PC-9 (cell line): ENCODE measurements around the gene DNAJC15.

Experiments used
- EZH2 ChIP-seq: fragments of 200-600 bp; sonication (generic); IDR thresholded peaks from 2 replicates; pipeline ENCODE4 v1.8.0; 2017; ENCODE audit warnings: antibody characterized with exemption, low read depth
- TF ChIP-seq, protein P1 (sequence below): fragments of 200-600 bp; sonication (generic); conservative IDR thresholded peaks from 2 replicates; pipeline ENCODE4 v1.6.1; 2017; ENCODE audit warnings: mixed run types, antibody characterized with exemption, mild to moderate bottlenecking, moderate library complexity

- TF ChIP-seq, protein P1, sequence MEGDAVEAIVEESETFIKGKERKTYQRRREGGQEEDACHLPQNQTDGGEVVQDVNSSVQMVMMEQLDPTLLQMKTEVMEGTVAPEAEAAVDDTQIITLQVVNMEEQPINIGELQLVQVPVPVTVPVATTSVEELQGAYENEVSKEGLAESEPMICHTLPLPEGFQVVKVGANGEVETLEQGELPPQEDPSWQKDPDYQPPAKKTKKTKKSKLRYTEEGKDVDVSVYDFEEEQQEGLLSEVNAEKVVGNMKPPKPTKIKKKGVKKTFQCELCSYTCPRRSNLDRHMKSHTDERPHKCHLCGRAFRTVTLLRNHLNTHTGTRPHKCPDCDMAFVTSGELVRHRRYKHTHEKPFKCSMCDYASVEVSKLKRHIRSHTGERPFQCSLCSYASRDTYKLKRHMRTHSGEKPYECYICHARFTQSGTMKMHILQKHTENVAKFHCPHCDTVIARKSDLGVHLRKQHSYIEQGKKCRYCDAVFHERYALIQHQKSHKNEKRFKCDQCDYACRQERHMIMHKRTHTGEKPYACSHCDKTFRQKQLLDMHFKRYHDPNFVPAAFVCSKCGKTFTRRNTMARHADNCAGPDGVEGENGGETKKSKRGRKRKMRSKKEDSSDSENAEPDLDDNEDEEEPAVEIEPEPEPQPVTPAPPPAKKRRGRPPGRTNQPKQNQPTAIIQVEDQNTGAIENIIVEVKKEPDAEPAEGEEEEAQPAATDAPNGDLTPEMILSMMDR: no peak
- TF ChIP-seq EZH2: no peak
These were observed 106.2 kb downstream of the DNAJC15 start for GRCh38 chr13:43129511-43130110.
